NOMO-1 treated with DMSO at 0.1 percent for 48 hours (cell line): ENCODE measurements around the gene FOXP1.

Experiments
- DNase-seq: peaks from one replicate; lab custom pipeline; 2025; ENCODE audit not compliant: unreplicated experiment; lab: John Stamatoyannopoulos, UW

Gene FOXP1

DNA sequence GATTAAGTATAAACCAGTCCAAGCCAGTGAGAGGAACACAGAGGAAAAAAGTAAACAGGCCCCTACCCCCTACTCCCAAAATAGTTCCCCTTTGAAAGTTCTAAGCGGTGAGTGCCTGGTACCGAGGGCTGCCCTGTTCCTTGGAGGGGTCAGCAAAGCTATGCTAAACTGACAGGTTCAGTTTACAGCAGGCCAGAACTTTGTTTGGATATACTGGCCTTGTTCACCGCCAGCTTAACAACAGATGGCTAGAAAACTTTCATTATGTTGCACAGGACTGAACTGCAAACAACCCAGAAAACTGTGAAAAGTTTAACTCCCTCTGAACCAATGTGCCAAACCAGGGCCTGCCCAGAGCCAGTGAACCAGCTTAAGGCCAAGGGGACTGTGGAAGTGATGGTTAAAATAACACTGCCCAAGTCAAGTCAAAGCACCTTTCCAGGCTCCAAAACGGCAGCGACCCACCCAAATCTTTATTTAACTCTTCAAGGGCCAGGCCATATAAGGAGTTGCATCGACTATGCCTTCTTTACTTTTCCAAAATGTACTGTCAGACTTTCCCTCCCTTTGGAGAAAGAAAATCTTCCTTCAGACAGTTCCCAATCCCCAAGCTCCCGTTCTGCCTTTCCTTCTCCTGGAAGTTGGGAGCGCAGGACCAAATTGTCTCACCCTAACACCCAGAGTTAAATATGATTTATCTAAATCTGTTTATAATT is 448.0 kb downstream of the FOXP1 start:
- no peak for DNase-seq

DNA sequence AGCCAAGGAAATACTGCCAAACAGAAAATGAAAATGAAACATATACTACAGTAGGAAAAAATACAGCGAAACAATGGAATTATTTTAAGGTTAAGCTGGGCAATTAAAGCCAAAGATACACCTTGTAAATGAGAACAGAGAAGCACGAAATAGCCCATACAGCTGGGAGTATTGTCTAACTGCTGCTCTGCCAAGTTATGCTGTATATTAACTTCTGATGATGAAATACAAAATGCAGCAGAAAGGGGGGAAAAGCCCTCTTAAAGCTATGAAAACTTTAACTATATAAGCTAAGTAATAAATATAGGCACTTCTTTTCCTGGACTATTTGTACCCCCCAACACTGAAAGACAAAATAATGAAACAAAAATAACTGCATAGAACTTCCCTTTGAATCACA is 449.0 kb downstream of the FOXP1 start:
- no peak for DNase-seq

DNA sequence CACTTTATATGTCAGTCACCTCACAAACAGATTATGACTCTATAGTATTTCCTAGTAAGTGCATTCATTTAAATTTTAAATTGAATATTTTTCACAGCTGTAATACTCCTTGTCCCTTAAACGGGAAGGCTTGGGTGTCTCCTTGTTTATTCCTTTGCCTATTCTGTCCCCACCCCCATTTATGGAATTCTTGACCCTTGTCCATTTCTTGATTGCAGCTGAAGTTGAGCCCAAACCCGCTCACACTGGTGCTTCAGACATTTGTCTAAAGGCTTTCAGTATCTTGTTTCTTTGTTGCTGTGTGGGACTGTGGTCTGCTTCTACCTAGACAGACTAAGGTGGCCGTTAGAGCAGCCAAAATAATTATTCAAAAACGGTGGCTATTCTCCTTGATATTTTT is 449.7 kb downstream of the FOXP1 start:
- no peak for DNase-seq

DNA sequence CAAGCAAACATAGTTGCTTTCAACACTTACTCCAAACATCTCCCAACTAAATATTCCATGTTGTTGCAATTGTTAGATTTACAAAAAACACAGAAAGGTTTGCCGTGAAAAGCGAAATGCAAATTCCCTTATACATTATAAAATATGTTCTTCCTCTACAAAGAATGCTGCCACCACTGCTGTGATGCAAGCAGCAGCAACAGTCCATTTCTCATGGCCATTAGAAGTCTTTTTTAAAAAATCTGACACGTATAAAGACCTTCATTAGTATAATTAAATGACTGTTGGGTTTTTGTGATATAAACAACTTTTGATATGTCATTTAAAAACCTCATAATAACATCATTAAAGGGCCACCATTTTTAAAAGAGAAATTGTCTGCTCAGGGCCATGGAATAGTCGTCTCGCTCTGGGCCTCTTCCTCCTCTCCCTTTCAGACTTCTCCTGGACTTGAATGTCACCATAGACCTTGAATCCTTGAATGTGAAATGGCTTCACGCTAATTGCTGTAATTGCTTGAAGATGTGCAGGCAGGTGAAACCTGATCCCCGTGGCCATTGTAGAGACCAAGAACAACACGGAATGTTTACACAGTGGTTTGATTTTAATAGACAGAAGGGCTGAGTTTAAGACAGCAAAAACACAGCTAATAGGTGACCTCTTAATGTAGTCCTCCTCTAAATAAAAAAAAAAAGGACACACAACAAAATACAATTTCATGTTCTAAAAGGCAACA is 450.4 kb downstream of the FOXP1 start:
- no peak for DNase-seq

DNA sequence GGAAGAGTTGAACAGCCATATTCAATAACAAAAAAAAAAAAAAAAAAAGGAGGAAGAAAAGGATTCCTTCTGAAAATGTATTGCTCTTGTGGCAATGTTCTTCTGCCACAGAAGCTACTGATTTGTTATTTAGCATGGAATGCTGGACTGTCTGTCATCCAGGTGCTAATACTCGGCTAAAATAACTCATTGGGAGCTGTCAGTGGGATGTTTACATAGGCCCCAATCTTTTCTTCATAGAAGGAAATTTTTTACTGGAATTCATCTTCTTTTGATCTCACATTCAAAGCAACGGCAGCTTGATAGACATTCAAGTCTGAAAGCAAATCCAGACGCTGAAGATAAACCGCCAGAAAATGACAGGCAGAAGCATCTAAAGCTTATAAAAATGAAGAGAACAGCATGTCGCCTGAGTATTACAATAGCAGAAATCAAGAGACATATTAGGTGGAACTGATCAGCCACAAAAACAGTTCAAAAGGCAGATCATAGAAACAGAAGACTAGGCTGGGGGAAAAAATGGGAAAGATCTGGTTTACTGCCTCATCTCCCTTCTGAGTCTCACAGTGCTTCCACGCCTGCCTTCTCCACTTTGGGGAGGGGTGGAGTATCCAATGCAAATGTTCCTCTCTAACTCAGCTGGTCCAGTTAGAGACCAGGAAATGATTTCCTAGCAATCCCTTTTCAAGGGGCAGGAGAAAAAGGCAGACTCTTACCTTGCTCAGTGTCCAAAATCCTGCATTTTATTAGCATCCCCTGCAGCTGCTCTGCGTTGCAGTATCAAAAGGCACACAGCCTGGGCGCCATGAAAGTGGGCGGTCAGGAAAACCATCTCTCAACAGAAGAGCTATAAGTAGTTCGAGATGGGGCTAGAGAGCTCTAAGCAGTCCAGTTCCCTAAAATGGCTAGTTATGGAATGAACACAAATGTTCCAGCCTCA is 451.9 kb downstream of the FOXP1 start:
- DNase-seq, result no peak

DNA sequence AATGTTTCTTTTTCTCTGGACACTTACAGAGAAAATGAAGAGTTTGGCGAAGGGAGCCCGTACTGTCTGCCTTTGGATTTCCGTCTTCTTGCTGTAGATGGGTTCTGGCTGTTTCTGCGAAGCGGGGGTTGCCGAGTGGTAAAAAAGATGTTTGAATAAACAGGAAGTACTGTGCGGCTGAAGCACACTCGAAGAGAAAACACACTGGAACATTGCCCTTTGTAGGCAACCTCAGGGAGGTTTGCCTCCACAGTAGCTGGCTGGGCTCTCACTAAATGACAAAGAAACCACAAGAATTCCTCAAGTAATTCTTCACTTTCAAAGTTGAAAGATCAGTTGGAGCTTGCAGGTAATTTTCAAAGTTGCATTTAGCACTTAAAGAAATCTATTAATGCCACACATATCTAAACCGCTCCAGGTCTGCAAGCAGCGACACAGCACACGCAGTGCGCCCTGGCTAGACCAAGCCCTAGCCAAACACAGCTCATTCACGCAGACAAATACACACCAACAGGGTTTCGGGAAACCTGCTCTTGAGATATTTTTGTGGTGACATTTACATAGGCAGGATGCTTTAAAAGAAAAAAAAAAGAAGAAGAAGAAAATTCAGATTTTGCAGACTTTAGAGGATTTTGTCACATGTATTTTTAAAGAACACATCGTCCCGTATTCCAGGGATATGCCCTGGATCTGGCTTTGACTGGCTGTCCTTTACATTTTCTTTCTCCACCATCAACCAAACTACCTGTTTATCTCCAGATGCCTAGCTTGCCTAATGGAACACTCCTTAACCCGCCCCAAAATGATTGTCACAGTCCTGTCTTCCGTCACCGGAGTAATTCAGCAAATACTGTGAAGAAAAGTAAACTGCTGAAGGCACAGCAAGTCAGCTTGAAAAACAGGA is 452.8 kb downstream of the FOXP1 start:
- no peak for DNase-seq

DNA sequence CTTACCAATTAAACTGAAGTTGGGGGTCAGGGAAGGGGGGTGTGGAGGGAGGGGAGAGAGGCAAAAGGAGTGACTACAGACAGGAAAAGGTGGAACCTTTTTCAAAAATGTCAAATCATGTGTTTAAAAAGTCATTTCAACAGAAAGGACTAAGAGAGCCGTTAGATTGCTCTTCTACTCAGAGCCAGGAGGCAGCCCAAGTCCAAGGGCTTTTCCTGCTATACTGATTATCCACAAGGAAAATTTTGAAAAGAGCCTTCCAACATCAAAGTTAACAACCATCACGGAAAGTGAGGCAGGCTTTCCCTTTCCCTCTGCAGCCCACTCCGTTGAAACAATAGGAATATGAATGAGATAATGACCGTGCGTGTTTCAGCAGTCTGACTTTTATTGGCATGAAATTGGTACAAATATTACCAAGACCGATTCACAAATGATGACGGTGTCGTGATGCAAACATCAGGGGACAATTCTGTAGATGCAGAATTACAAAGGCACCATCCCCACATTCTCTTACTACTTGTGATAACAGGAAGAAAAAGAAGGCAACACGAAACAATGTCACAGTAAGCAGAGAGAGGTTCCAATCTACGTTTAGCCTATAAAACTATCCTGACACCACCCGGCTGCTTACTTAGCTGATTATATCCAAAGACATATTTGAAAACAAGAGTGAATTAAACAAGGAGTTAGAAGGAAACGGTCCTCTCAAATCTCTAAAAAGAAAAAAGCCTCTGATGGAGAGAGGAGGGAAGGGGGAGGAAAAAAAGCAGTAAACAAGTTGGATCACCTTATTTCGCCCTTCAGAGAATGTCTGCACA is 453.7 kb downstream of the FOXP1 start:
- no peak for DNase-seq

DNA sequence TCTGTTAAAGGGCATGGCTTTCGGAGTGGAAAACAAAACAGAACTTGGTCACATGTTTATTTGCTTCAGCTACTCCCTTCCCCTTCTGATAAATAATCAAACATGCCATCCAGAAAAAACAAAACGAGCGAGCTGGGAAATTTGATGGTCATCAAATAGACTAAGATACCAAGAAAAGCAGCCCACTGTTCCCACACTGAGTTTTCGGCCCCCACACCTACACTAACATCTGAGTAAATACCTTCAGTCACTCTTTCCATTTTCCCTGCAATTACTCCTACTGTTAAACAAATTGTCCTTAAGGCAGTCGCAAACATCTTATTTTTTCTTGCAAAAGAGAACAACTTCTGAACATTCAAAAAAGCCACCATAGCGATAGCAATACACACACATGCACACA is 454.6 kb downstream of the FOXP1 start:
- no peak for DNase-seq

DNA sequence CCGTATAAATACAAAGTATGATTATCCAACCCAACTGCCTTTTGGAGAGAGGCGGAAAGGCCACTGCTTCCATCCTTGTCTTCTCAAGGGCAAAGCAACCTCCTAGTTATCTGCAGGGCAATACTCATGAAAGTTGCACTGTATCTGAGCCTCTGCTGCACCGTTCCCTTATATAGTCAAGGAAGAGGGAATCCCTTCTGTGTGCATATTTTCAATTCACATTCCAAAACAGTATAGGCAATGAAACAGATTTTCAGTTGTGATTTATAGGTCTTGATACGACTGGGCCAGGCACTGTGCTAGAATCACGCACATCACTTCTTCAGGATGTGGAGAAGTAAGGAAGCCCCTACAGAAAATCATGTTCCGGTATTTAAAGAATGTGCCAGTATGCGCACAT is 455.7 kb downstream of the FOXP1 start:
- DNase-seq, result no peak

DNA sequence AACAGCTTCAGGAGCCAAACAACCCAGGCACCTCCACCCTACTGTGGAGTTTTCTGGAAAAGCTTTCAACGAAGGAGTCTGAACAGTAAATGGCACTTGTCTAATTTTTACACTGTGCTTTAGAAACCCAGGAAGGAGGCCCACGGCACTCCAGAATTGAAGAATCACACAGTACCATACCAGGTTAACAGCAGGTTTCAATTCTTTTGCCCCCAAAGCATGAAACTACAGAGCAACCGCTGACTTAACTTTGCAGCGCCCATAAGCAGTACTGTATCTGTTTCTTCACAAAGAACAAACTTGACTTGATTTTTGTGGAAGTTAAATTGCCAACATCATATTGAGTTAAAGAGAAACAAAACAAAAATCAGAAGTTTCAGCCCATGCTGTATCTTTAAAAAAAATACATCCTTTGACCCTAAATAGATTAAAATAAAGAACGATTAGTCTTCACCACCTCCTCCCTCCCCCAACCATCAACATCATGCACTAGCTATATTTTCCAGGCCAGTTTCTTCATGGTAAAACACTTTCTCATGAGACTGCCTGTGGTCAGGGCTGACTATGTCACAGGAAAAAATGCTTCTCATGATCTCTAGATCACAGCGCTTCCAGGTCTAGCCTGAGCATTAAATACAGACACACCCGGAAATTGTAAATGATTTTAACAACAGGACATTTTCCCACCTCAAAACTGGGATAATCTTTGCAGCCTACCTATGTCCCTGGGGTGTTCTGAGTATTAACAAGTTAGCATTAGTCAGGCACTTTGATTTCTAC is 456.3 kb downstream of the FOXP1 start:
- DNase-seq, result no peak

DNA sequence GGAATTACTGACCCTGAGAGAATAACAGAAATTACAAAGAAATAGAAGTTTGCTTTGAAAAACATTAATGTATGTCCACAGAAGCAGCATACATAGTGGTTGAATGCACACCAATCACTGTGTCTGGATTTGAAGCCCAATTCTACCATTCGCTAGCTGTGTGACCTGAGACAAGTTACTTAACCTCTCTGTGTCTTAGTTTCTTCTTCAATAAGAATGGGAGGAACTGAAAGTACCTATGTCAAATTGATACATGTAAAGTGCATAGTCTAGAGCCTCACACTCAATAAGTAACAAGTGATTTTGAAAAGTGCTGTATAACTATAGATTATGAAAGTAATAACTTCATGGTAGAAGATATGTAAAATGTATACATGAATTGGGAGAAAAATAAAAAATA is 457.8 kb downstream of the FOXP1 start:
- DNase-seq, result no peak

DNA sequence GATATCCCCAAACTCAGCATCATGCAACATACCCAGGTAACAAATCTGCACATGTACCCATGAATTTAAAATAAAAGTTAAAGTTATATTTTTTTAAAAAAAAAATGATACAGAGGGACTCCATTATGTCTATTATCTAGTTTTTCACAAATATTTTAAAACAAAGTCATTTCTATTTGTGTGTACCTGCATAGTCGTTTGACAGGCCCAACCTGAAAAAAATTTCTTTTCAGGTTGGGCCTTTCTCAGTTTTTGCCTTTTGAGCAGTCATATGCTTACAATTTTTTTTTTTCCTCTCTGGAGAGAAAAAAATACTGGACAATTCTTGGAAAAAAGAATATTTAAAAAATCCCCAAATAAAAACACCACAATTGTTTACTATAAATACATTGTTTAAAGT is 459.5 kb downstream of the FOXP1 start:
- DNase-seq, result no peak

DNA sequence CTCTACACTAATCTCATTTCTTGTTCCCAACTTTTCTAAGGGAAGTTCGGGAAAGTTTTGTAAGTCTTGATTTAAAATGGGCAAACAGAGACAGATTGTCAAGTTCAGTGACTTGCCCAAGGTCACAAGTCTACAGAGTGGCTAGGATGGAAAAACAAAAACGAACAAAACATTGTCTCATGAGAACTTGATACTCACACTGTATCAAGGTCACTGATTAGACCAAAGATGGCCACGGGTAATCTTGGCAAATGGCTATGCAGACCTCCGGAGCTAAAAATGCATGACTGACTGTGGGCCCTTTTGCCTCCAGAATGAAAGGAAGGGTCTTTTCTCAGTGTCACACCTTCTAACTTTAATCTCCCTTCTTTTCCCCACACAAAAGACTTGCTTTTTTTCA is 460.9 kb downstream of the FOXP1 start:
- DNase-seq, result no peak

DNA sequence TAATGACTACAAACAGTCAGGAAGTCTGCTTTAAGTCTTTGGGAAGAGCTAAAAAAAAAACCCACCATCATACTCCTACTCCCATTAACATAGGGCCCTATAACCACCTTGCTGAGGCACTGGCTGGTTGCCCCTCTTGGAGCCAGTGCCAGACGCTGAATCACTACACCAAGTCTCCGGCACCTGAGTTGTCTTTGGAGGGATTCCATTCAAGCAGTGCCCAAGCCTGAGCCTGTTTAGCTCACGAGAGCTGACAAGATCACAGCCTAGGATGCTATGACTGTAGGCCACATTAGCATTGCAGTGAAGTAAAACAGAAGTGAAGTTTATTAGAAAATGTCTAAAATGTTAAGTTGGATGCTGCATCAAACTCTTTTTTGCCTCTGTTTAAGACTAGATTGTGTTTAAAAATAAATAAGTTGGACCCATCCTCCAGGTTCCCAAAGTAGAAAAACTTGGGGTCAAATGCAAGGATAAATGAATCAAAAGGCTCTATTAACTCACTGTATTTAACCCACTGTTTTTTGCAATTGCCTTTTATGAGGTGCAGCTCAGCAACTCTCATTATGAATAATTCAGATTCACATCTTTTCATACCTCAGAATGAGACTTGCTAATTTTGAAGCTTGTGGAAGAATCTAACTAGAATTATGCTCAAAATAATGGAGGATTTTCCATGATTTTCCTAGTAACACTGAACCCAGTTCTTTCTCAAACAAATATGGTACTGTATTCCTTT is 461.9 kb downstream of the FOXP1 start:
- no peak for DNase-seq

DNA sequence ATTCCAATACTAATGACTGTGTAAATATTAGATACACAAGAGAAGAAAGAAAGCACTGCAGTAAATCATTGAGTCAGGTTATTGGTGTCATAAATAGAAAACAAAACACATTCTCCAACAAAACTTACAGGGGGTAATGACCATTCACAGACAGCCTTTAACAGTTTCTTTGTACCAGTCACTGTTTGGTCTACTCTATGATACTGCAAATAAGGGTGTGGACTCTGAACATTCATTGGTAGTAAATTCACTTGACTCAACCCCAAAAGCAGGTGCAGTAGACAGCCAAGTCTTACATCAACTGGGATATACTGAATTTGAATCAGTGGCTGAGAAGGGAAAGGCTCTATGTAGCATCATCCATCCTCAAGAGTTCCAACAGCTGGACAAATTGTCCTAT is 463.5 kb downstream of the FOXP1 start:
- DNase-seq, result no peak

DNA sequence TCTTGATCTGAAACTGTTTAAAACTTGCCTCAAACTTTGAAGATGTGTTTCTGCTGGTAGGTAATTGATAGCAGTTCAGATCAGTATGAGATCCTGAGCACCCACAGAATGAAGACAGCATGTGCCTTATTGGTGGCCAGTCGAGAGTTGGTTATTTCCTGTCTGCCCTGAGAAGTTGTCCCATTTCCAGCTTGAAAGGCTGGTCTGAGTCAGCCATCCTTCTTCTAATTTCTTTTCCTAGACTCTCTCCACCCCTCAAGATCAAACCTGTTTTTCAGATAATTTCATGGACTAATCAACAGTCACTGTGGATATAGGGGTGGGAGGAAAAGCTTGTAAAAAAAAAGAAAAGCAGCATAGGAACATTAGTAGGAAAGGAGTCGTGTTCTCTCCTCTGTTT is 464.4 kb downstream of the FOXP1 start:
- no peak for DNase-seq

DNA sequence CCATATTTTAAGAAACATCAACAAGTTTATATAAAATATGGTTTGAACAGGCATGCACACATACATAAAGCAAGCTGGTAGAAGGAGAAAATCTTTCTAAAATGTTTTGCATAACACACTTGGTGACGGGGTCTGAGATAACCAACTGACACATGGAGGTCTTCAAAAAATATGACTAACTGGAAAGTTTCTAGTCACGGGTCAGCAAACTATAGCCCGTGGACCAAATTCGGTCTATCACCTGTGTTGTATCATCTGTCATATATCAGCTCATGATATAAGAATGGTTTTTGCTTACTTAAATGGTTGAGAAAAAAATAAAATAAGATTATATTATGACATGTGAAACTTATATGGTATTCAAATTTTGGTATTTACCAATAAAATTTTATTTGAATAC is 465.1 kb downstream of the FOXP1 start:
- no peak for DNase-seq

DNA sequence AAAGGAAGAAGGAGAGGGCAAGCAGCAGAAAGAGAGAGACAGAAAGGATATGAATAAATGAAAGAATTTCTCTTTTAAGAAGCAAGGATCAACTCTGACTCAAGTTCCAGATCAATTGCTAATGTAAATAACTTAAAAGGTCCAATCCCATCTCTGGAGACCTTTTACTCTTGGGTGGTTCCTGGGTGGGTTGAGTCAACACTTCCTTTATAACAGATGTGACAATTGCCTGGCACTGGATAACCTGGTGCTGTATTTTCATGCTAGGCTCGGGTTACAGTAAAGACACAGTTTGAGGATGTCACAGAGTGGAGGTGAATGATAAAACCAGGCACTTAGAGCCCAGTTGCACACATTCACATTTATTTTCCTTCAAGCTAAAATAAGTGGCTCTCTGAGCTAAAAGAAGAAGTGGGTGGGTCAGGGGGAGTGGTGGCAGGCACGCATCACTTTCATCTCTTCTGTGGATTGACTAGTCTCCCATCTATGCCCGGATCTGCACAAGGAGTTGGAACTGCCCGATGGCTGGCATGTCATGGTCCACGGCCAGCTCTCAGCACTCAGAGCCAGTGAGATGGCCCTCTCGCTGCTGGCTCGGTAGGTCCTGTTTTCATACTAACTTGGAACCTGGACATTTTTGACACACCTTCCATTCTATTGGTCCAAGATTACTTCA is 465.8 kb downstream of the FOXP1 start:
- no peak for DNase-seq
